ENCODE results near the gene PFKP.

PFKP gene

GRCh38 chr10:3051692-3052091, 15.7 kb upstream of the PFKP start:
- Histone ChIP-seq H3K9me3 (ENCODE audit: control insufficient read depth, low read length) (no peaks in the 10 kb centered on the region), H3K9ac (no peak overlapping the region), H3K4me1 (no peaks in the 10 kb centered on the region), H3K4me3 (ENCODE audit: low read depth, low read length) (no peak overlapping the region), H3K27me3 (ENCODE audit: control insufficient read depth, insufficient read depth, low read length) (no peaks in the 10 kb centered on the region), H3K36me3 (ENCODE audit: control insufficient read depth, insufficient read depth, low read length) (no peaks in the 10 kb centered on the region), H3K4me2 (ENCODE audit: low read length) (no peak overlapping the region), H3K27ac (no peak overlapping the region), H2AFZ (no peak overlapping the region), H3K79me2 (no peaks in the 10 kb centered on the region)
- no peak for TF ChIP-seq CTCF (IDR thresholded peaks at IDR 0.05)

GRCh38 chr10:3053155-3053554, 14.2 kb upstream of the PFKP start:
- no peak overlapping the region for H2AFZ ChIP-seq
- no peak overlapping the region for H3K27ac ChIP-seq
- no peak overlapping the region for H3K9ac ChIP-seq
- no peak overlapping the region for H3K4me3 ChIP-seq (ENCODE audit: low read depth, low read length)
- no peak for TF ChIP-seq CTCF (IDR thresholded peaks at IDR 0.05)
- H3K4me2 ChIP-seq (ENCODE audit: low read length), result no peak overlapping the region
- no peaks in the 10 kb centered on the region for H3K79me2 ChIP-seq
- no peaks in the 10 kb centered on the region for H3K27me3 ChIP-seq (ENCODE audit: control insufficient read depth, insufficient read depth, low read length)
- H3K4me1 ChIP-seq, result no peaks in the 10 kb centered on the region
- no peaks in the 10 kb centered on the region for H3K9me3 ChIP-seq (ENCODE audit: control insufficient read depth, low read length)
- no peaks in the 10 kb centered on the region for H3K36me3 ChIP-seq (ENCODE audit: control insufficient read depth, insufficient read depth, low read length)

- H3K27me3 ChIP-seq (ENCODE audit: control insufficient read depth, insufficient read depth, low read length), result no peaks in the 10 kb centered on the region
- H3K4me1 ChIP-seq, result no peaks in the 10 kb centered on the region
- no peak overlapping the region for H3K4me2 ChIP-seq (ENCODE audit: low read length)
- no peaks in the 10 kb centered on the region for H3K9me3 ChIP-seq (ENCODE audit: control insufficient read depth, low read length)
- H3K36me3 ChIP-seq (ENCODE audit: control insufficient read depth, insufficient read depth, low read length), result no peaks in the 10 kb centered on the region
- no peak overlapping the region for H3K9ac ChIP-seq
- no peak overlapping the region for H3K4me3 ChIP-seq (ENCODE audit: low read depth, low read length)
- no peak overlapping the region for H2AFZ ChIP-seq
- no peak for TF ChIP-seq CTCF (IDR thresholded peaks at IDR 0.05)
- H3K79me2 ChIP-seq, result no peaks in the 10 kb centered on the region
- no peak overlapping the region for H3K27ac ChIP-seq
Measured at GRCh38 chr10:3054183-3054850, 13.0 kb upstream of the PFKP start.

GRCh38 chr10:3054851-3055199, 12.5 kb upstream of the PFKP start:
- Histone ChIP-seq H3K4me1 (no peaks in the 10 kb centered on the region), H3K36me3 (ENCODE audit: control insufficient read depth, insufficient read depth, low read length) (no peaks in the 10 kb centered on the region), H3K79me2 (no peaks in the 10 kb centered on the region), H3K9me3 (ENCODE audit: control insufficient read depth, low read length) (no peaks in the 10 kb centered on the region), H3K27ac (no peak overlapping the region), H3K27me3 (ENCODE audit: control insufficient read depth, insufficient read depth, low read length) (no peaks in the 10 kb centered on the region), H3K4me3 (ENCODE audit: low read depth, low read length) (no peak overlapping the region), H2AFZ (no peak overlapping the region), H3K9ac (no peak overlapping the region), H3K4me2 (ENCODE audit: low read length) (no peak overlapping the region)
- no peak for TF ChIP-seq CTCF (IDR thresholded peaks at IDR 0.05)
